ENCODE measurements around the gene POC1B. TPM values are rescaled to one million over a fixed set of nuclear protein-coding genes. Genes with fewer than 3 reads are reported as not detected.

The POC1B gene
- total RNA-seq, 1 experiment from 2014 or later, result 13.6 TPM

DNA sequence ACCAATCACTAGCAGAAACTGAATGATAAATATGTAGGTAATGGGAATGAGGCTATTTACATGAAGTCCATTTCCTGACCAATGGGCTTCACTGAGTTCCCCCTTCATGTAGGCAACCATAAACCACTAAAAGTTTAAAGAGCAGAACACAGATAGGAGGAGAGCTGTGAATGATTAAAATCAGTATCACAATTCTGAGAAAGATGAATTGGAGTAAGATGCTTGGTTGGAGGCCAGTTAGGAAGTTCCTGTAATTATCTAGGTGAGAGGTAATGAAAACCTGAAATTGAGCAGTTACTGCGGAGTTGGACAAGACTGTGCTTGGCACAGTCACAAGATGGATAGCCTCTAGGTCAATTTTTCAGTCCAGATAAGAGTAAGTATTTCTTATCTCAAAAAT lies 57.8 kb downstream of the POC1B start:
- intact Hi-C loops (cut with micrococcal nuclease; ENCODE audit: unreplicated experiment), result no loop called here
- BruUV-seq (replicated peaks), result no TSS peak

DNA sequence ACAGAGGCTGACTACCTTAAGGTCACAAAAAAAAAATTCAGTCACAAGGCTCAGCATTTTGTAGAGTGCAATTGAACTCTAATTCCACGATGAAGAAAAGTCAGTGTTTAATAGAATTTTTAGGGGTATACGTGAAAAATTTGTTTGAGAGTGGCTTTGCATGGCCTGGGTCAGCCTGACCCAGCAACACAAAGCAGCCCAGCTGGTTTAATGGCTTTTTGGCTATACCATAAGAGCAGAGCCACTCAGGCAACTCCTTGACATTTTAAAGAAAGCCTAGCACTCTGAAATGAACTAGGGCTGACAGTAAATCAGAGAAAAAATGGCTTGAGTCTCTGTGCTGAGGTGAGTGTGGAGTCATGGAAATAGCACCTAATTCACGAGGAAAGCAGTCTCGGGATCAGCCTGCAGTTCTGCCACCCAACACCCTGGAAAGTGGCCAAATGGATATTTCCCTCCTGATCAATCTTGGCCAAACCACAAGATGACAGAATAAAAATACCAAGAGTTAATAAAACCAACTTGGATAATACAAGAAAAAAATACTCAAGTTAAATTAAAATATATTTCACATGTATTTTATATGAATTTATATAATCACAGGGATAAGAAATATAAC lies 60.8 kb downstream of the POC1B start:
- H3K79me2 ChIP-seq (ENCODE audit: low read depth), result no peaks in the 10 kb centered on the region
- peaks cover 10% of the 10 kb centered on the region for H3K4me1 ChIP-seq (replicated peaks; ENCODE audit: insufficient read depth)
- no TSS peak for BruUV-seq (replicated peaks)
- no peaks in the 10 kb centered on the region for H3K9me2 ChIP-seq (ENCODE audit: insufficient read depth)
- H3F3A ChIP-seq (ENCODE audit: insufficient read depth, low read depth), result no peaks in the 10 kb centered on the region
- no peak for DNase-seq
- no peak overlapping the region for H3K27ac ChIP-seq
- no peak overlapping the region for H2AFZ ChIP-seq
- ChIA-PET POLR2A (ENCODE audit: unreplicated experiment) (no interaction called here), CTCF (no interaction called here)
- H3K9me3 ChIP-seq (ENCODE audit: insufficient read depth, low read depth), result no peaks in the 10 kb centered on the region
- no peak for TF ChIP-seq EZH2 (IDR thresholded peaks at IDR 0.05; ENCODE audit: low read depth)
- TF ChIP-seq, protein P1, sequence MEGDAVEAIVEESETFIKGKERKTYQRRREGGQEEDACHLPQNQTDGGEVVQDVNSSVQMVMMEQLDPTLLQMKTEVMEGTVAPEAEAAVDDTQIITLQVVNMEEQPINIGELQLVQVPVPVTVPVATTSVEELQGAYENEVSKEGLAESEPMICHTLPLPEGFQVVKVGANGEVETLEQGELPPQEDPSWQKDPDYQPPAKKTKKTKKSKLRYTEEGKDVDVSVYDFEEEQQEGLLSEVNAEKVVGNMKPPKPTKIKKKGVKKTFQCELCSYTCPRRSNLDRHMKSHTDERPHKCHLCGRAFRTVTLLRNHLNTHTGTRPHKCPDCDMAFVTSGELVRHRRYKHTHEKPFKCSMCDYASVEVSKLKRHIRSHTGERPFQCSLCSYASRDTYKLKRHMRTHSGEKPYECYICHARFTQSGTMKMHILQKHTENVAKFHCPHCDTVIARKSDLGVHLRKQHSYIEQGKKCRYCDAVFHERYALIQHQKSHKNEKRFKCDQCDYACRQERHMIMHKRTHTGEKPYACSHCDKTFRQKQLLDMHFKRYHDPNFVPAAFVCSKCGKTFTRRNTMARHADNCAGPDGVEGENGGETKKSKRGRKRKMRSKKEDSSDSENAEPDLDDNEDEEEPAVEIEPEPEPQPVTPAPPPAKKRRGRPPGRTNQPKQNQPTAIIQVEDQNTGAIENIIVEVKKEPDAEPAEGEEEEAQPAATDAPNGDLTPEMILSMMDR (conservative IDR thresholded peaks at IDR 0.05), result no peak
- intact Hi-C loops (cut with micrococcal nuclease; ENCODE audit: unreplicated experiment), result loop anchor here (5.0 kb wide), 1 partner anchor 62 kb away; the partner anchor contains the start of gene POC1B
- no peak overlapping the region for H3K4me2 ChIP-seq
- no peak overlapping the region for H3K4me3 ChIP-seq
- no peaks in the 10 kb centered on the region for H3K36me3 ChIP-seq (ENCODE audit: low read depth)
- H4K20me1 ChIP-seq (ENCODE audit: insufficient read depth), result no peaks in the 10 kb centered on the region
- H3K27me3 ChIP-seq (ENCODE audit: insufficient read depth, low read depth), result no peaks in the 10 kb centered on the region

More for the DNA sequence above, 57.8 kb downstream of the POC1B start:
- Histone ChIP-seq H3K36me3 (ENCODE audit: low read depth) (no peaks in the 10 kb centered on the region), H3K9me3 (ENCODE audit: insufficient read depth, low read depth) (no peaks in the 10 kb centered on the region), H3K4me2 (no peak overlapping the region), H3K4me1 (replicated peaks; ENCODE audit: insufficient read depth) (0 out of 2 replicates have a peak, but pooled peaks cover 6% of the 10 kb centered on the region), H2AFZ (no peak overlapping the region), H3K9me2 (ENCODE audit: insufficient read depth) (no peaks in the 10 kb centered on the region), H3F3A (ENCODE audit: insufficient read depth, low read depth) (no peaks in the 10 kb centered on the region), H3K27ac (no peak overlapping the region), H3K27me3 (ENCODE audit: insufficient read depth, low read depth) (no peaks in the 10 kb centered on the region), H3K4me3 (no peak overlapping the region), H3K79me2 (ENCODE audit: low read depth) (no peaks in the 10 kb centered on the region), H4K20me1 (ENCODE audit: insufficient read depth) (no peaks in the 10 kb centered on the region)
- DNase-seq, result no peak
- POLR2A ChIA-PET (ENCODE audit: unreplicated experiment), result interaction anchor here (0.6 kb wide), 1 partner anchor 1111 kb away, joined by 4 read pairs; no protein-coding TSS in a partner anchor
- CTCF ChIA-PET, result no interaction called here
- no peak for TF ChIP-seq EZH2 (IDR thresholded peaks at IDR 0.05; ENCODE audit: low read depth)
- TF ChIP-seq, protein P1 (conservative IDR thresholded peaks at IDR 0.05), result no peak

DNA sequence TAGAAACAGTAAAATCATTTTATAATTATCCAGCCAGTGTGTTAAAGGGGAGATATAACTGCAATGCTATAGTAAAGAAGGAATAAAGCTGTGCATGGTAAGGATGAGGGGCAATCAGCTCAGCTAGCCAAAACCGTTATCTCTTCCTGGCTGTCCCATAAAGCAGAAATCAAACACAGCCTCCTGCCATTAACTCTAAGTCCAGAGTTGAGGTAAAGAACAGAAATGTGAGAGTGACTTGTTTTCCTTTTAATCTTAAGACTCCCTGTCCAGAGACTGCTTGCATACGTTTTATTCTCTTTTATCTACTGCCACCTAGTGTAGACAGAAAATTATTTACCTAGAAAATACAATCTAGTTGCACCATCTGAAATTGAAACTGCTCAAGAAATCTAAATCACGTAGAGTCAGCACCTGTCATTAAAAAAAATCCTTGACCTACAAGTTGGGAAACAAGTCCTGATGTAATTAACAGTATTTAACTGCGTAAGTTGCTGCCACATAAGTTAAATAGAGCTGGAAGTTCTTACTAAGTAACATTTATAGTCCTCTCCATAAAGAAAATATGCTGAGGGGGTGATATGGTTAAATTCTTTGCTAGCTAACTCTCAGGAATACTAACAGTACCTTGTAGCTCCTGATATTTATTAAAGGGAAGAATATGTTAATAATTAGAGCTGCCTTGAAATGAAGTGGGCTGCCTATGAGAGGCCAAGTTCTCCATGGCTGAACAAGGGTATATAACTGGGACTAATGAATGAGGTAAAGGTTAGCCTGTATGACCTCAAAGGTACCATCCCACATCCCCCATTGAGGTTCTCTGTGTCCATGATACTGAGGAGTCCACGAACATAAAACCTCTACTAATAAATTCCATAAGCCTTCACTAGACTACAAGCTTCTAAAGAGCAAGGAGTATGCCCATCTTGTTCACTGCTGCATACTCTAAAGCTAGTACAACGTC lies 63.9 kb downstream of the POC1B start:
- Histone ChIP-seq H3K27ac (peak overlapping the region; percentile 17; the same call in 1 of the 2 replicates), H4K20me1 (ENCODE audit: insufficient read depth) (no peaks in the 10 kb centered on the region), H3K36me3 (ENCODE audit: low read depth) (no peaks in the 10 kb centered on the region), H2AFZ (peak overlapping the region; percentile 74; the same call in 1 of the 2 replicates), H3K4me1 (replicated peaks; ENCODE audit: insufficient read depth) (peaks cover 4% of the 10 kb centered on the region), H3K4me3 (peak overlapping the region; percentile 28; the same call in 1 of the 2 replicates), H3K4me2 (peak overlapping the region; percentile 69), H3K9me3 (ENCODE audit: insufficient read depth, low read depth) (no peaks in the 10 kb centered on the region), H3K27me3 (ENCODE audit: insufficient read depth, low read depth) (no peaks in the 10 kb centered on the region), H3K79me2 (ENCODE audit: low read depth) (no peaks in the 10 kb centered on the region), H3K9me2 (ENCODE audit: insufficient read depth) (no peaks in the 10 kb centered on the region), H3F3A (ENCODE audit: insufficient read depth, low read depth) (no peaks in the 10 kb centered on the region)
- peak in 1 of 2 experiments; percentile 66 for DNase-seq
- no peak for TF ChIP-seq EZH2 (IDR thresholded peaks at IDR 0.05; ENCODE audit: low read depth)
- TF ChIP-seq, protein P1 (conservative IDR thresholded peaks at IDR 0.05), result peak; percentile 77
- POLR2A ChIA-PET (ENCODE audit: unreplicated experiment), result no interaction called here
- intact Hi-C loops (cut with micrococcal nuclease; ENCODE audit: unreplicated experiment), result loop anchor here (1.0 to 5.0 kb wide), 3 partner anchors 65 to 443 kb away; partner anchors contain the start of gene POC1B
- no TSS peak for BruUV-seq (replicated peaks)
- CTCF ChIA-PET, result interaction anchor here (0.5 to 1.4 kb wide), 4 partner anchors 87 to 445 kb away, joined by 4 to 14 read pairs (median 4); no protein-coding TSS in a partner anchor
